PFSK-1 (cell line): Measurements from ENCODE around the gene ST3GAL6.

ENCODE experiments used
- POLR2AphosphoS5 ChIP-seq: IDR thresholded peaks from 2 replicates; pipeline ENCODE4 v1.6.1; 2012; ENCODE audit warnings: low read depth, mild to moderate bottlenecking, control low read depth, low read length, moderate library complexity
- REST ChIP-seq, 2 experiments: IDR thresholded peaks; 2 replicates each; pipeline versions ENCODE4 v1.6.1 to v1.8.0; 2011 to 2012; ENCODE audit warnings: low read depth in 2 of 2, low read length in 2 of 2, control low read depth in 1 of 2, inconsistent platforms in 1 of 2, mild to moderate bottlenecking in 1 of 2, moderate library complexity in 1 of 2; ENCODE audit not compliant: insufficient read depth in 1 of 2
- TAF1 ChIP-seq: IDR thresholded peaks from 2 replicates; pipeline ENCODE4 v1.6.1; 2012; ENCODE audit warnings: low read length, control low read depth, borderline replicate concordance; ENCODE audit not compliant: insufficient read depth

GRCh38 chr3:98730338-98730737, 32.8 kb upstream of the ST3GAL6 start:
- TF ChIP-seq REST (IDR thresholded peaks at IDR 0.05; ENCODE audit: insufficient read depth in 1 of 2, low read depth in 2 of 2, low read length in 2 of 2) (no peak), POLR2AphosphoS5 (no peak), TAF1 (no peak)
